Panc1 (cell line): ENCODE data around the gene KCNAB1.

Experiments
- TCF7L2 ChIP-seq: IDR thresholded peaks from 2 replicates; pipeline ENCODE4 v1.6.1; 2011; ENCODE audit warnings: mild to moderate bottlenecking, low read depth, low read length, inconsistent platforms
- TF ChIP-seq, protein P1 (sequence below): fragments of 450-650 bp; IDR thresholded peaks from 2 replicates; pipeline ENCODE4 v1.5.1; 2017; ENCODE audit warnings: mild to moderate bottlenecking

- TF ChIP-seq, protein P1, sequence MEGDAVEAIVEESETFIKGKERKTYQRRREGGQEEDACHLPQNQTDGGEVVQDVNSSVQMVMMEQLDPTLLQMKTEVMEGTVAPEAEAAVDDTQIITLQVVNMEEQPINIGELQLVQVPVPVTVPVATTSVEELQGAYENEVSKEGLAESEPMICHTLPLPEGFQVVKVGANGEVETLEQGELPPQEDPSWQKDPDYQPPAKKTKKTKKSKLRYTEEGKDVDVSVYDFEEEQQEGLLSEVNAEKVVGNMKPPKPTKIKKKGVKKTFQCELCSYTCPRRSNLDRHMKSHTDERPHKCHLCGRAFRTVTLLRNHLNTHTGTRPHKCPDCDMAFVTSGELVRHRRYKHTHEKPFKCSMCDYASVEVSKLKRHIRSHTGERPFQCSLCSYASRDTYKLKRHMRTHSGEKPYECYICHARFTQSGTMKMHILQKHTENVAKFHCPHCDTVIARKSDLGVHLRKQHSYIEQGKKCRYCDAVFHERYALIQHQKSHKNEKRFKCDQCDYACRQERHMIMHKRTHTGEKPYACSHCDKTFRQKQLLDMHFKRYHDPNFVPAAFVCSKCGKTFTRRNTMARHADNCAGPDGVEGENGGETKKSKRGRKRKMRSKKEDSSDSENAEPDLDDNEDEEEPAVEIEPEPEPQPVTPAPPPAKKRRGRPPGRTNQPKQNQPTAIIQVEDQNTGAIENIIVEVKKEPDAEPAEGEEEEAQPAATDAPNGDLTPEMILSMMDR: no peak
- no peak for TF ChIP-seq TCF7L2
These were observed 22.3 kb downstream of the KCNAB1 start for GRCh38 chr3:156142702-156143101.
